HepG2 (cell line): ENCODE data around the gene TOMM20. TPM values are rescaled to one million over a fixed set of nuclear protein-coding genes. Genes with fewer than 3 reads are reported as not detected.

Experiments used
- AFF4 ChIP-seq: sonication (generic); formaldehyde crosslinking; IDR thresholded peaks from 2 replicates; pipeline ENCODE4 v1.4.0; 2020; ENCODE audit warnings: missing genetic modification reagents
- ERF ChIP-seq: IDR thresholded peaks from 2 replicates; pipeline ENCODE4 v1.6.1; 2018; ENCODE audit warnings: missing biosample characterization, missing genetic modification reagents
- HIC2 ChIP-seq: sonication (generic); formaldehyde crosslinking; IDR thresholded peaks from 2 replicates; pipeline ENCODE4 v1.9.0; 2022; ENCODE audit warnings: low read depth, missing genetic modification reagents
- KLF9 ChIP-seq: IDR thresholded peaks from 2 replicates; pipeline ENCODE4 v1.6.1; 2016; ENCODE audit warnings: low read depth
- LBX2 ChIP-seq: sonication (generic); formaldehyde crosslinking; IDR thresholded peaks from 2 replicates; pipeline ENCODE4 v1.5.0; 2020; ENCODE audit warnings: missing genetic modification reagents, mild to moderate bottlenecking, borderline replicate concordance
- NCOR1 ChIP-seq: fragments of 200-600 bp; sonication (generic); IDR thresholded peaks from 2 replicates; pipeline ENCODE4 v1.7.0; 2017; ENCODE audit warnings: antibody characterized with exemption, low read length, borderline replicate concordance
- NONO ChIP-seq, 2 experiments: fragments of 450-650 bp in 1 of 2; sonication (generic) in 1 of 2; formaldehyde crosslinking in 1 of 2; IDR thresholded peaks in 1 of 2; conservative IDR thresholded peaks in 1 of 2; 2 replicates each; pipeline versions ENCODE4 v1.6.1 to v1.8.0; 2017 to 2022; ENCODE audit warnings: mild to moderate bottlenecking in 1 of 2, missing genetic modification reagents in 1 of 2, moderate library complexity in 1 of 2
- NR2F2 ChIP-seq: IDR thresholded peaks from 2 replicates; pipeline ENCODE4 v1.6.1; 2012; ENCODE audit warnings: low read depth, inconsistent platforms, borderline replicate concordance
- RBM39 ChIP-seq: fragments of 200-400 bp; formaldehyde crosslinking; IDR thresholded peaks from one replicate; pipeline ENCODE4 v1.6.1; 2018; ENCODE audit warnings: antibody characterized with exemption, mild to moderate bottlenecking, low read depth, low read length; ENCODE audit not compliant: poor library complexity, severe bottlenecking
- TBP ChIP-seq: sonication (generic); formaldehyde crosslinking; IDR thresholded peaks from 2 replicates; pipeline ENCODE4 v1.5.0; 2020; ENCODE audit warnings: missing genetic modification reagents
- ZNF232 ChIP-seq: sonication (generic); formaldehyde crosslinking; IDR thresholded peaks from 2 replicates; pipeline ENCODE4 v1.4.0; 2020; ENCODE audit warnings: missing genetic modification reagents, borderline replicate concordance
- ZNF30 ChIP-seq: sonication (generic); formaldehyde crosslinking; IDR thresholded peaks from 2 replicates; pipeline ENCODE4 v1.5.0; 2020; ENCODE audit warnings: mild to moderate bottlenecking, missing genetic modification reagents
- ZNF383 ChIP-seq: sonication (generic); formaldehyde crosslinking; IDR thresholded peaks from 2 replicates; pipeline ENCODE4 v1.4.0; 2020; ENCODE audit warnings: missing genetic modification reagents, mild to moderate bottlenecking, borderline replicate concordance
- ZNF530 ChIP-seq: sonication (generic); formaldehyde crosslinking; IDR thresholded peaks from 2 replicates; pipeline ENCODE4 v1.5.0; 2020; ENCODE audit warnings: low read depth, mild to moderate bottlenecking, missing genetic modification reagents
- ZSCAN31 ChIP-seq: sonication (generic); formaldehyde crosslinking; IDR thresholded peaks from 2 replicates; pipeline ENCODE4 v1.5.0; 2020; ENCODE audit warnings: low read depth, mild to moderate bottlenecking, missing genetic modification reagents
- polyA plus RNA-seq, 8 experiments: library from polyadenylated mRNA; depleted of rRNA in 3 of 8; stranded (reverse) in 7 of 8; unstranded in 1 of 8; fragments of >200 nt; fragmentation: Illumina TruSeq in 4 of 8; extraction: Trizol in 4 of 8; gene quantifications; 2 replicates each; pipeline versions ENCODE4 v1.2.1 to v1.2.3, GENCODE V29; 2011 to 2016; ENCODE audit warnings: low read depth in 4 of 8, missing spikeins in 1 of 8, mixed read lengths in 1 of 8; ENCODE audit not compliant: insufficient read depth in 1 of 8
- total RNA-seq, 5 experiments: library from RNA; depleted of rRNA; stranded (reverse); fragments of >200 nt; fragmentation: Illumina TruSeq; extraction: Trizol; gene quantifications; 2 replicates each; pipeline ENCODE4 v1.2.3, GENCODE V29; 2016; ENCODE audit warnings: low read depth in 1 of 5
- TF ChIP-seq, protein P1 (sequence below): sonication (generic); formaldehyde crosslinking; IDR thresholded peaks from 2 replicates; pipeline ENCODE4 v1.5.1; 2020; ENCODE audit warnings: missing genetic modification reagents, mild to moderate bottlenecking, borderline replicate concordance

Gene TOMM20
- total and polyA plus RNA-seq, 2 of the 13 experiments (the other 11 are each of a cell fraction or from before 2014, with no cell fraction given): 153 to 376 TPM

GRCh38 chr1:235068158-235069121, 60.2 kb downstream of the TOMM20 start (continued):
- TF ChIP-seq AFF4 (CRISPR knock-in tag): no peak; the same call in none of the 2 replicates
- no peak for TF ChIP-seq NONO (IDR thresholded peaks at IDR 0.05)
- TF ChIP-seq NONO (CRISPR knock-in tag; conservative IDR thresholded peaks at IDR 0.05): peak; percentile 60
- TF ChIP-seq HIC2 (CRISPR knock-in tag): peak; percentile 65
- no peak for TF ChIP-seq LBX2
- peak; percentile 50 for TF ChIP-seq RBM39
- TF ChIP-seq ZNF232 (CRISPR knock-in tag): peak; percentile 72; the same call in 1 of the 2 replicates
- no peak for TF ChIP-seq ZNF30
- TF ChIP-seq ZNF383 (CRISPR knock-in tag): no peak
- peak; percentile 67 for TF ChIP-seq ERF (CRISPR knock-in tag)
- TF ChIP-seq NCOR1: no peak
- TF ChIP-seq NR2F2: no peak
- TF ChIP-seq, protein P1, sequence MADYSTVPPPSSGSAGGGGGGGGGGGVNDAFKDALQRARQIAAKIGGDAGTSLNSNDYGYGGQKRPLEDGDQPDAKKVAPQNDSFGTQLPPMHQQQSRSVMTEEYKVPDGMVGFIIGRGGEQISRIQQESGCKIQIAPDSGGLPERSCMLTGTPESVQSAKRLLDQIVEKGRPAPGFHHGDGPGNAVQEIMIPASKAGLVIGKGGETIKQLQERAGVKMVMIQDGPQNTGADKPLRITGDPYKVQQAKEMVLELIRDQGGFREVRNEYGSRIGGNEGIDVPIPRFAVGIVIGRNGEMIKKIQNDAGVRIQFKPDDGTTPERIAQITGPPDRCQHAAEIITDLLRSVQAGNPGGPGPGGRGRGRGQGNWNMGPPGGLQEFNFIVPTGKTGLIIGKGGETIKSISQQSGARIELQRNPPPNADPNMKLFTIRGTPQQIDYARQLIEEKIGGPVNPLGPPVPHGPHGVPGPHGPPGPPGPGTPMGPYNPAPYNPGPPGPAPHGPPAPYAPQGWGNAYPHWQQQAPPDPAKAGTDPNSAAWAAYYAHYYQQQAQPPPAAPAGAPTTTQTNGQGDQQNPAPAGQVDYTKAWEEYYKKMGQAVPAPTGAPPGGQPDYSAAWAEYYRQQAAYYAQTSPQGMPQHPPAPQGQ (CRISPR knock-in tag): no peak
- no peak for TF ChIP-seq TBP (CRISPR knock-in tag)
- TF ChIP-seq KLF9: peak; percentile 39; the same call in 1 of the 2 replicates
- 0 out of 2 replicates have a peak, but pooled peaks have one; percentile 18 for TF ChIP-seq ZSCAN31 (CRISPR knock-in tag)
- TF ChIP-seq ZNF530: no peak
